ENCODE results near the gene RLN3. TPM values are rescaled to one million over a fixed set of nuclear protein-coding genes. Genes with fewer than 3 reads are reported as not detected.
A peak's percentile ranks its signal among the peaks of the same experiment; 100 is the strongest.

RLN3 gene, protein sequence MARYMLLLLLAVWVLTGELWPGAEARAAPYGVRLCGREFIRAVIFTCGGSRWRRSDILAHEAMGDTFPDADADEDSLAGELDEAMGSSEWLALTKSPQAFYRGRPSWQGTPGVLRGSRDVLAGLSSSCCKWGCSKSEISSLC
- polyA plus RNA-seq (ENCODE audit: insufficient read length in 4 of 4): not detected

DNA sequence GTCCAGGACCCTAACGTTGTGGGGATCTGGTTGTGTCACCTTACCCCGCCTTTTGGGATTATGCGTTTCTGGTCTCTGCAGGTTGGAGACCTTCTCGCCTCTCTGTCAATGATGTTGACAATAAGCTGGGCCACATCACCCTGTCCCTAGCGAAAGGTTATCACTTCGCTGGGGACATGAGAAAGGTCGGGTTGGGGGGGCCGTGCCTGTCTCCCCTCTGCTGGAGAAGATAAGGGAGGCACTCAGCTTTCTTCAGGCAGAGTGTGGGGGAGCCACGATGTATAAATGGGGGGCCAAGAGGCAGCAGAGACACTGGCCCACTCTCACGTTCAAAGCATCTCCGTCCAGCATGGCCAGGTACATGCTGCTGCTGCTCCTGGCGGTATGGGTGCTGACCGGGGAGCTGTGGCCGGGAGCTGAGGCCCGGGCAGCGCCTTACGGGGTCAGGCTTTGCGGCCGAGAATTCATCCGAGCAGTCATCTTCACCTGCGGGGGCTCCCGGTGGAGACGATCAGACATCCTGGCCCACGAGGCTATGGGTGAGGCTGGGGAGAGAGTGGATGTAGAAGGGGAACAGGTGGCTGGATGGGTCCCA is at the start of gene RLN3:
TSS of gene RLN3 (plus strand) at position 293 of the 595 bp plus-strand sequence. CDS start at position 350, 57 bp downstream.
- no peak for DNase-seq (ENCODE audit: low read depth in 4 of 4, low spot score in 3 of 4)

DNA sequence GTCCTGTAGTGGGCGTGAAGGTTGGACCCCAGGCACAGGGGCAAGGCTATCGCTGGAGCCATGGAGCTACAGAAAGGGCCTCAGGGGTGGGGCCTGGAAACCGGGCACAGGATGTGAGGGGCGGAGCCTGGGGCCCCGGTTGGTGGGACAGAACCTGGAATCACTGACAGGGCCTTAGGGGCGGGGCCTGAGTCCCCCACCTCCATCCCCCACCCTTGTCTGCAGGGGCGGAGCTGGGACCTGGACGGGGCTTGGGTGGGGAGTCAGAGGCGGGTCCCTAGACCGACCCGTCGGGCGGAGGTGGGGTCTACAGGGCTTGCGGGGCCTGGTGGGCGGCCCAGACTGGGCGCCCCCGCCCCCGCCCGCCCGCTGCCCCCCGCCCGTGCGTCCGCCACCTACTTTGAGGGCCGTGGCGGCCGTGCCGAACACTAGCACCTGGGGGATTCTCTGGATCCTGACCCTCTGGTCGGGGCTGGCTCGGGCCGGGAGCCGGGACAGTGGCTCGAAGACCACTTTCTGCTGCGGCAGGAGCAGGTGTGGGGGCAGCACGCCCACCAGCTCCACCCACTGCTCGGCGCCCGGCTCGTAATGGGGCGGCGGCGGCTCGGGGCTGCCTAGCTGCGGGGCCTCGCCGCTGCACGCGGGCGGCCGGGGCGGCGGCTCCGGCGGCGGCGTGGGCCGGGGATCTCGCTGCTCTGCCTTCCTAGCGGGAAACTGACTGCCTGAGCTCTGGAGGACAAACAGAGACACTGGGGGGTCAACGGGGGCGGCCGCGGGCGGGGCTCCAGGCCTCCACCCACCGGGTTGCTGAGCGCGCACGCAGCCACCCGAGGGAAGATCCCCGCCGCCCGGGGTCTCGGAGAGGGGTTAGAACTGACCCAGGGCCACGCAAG is 49.4 kb upstream of the RLN3 start:
- DNase-seq (ENCODE audit: low read depth in 4 of 4, low spot score in 3 of 4): peak; percentile 63 to 68 (median 66)

DNA sequence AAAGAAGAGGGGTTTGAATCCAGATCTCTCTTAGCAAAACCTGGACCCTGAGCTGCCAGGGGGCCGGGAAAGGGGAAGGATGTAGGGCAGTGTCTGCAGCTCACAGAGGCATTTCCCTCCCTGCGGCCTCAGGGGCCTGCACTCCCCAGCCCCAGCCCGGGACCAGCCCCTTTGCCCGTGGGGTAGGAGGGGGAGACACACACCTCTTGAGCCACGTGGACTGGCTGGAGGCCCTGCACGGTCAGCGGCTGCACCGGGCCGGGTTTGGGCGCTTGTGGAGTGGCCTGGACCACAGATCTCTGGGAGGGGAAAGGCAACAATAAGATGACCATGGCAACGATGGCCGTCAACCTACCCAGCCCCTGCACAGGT is 48.7 kb upstream of the RLN3 start:
- no peak for DNase-seq (ENCODE audit: low read depth in 4 of 4, low spot score in 3 of 4)

DNA sequence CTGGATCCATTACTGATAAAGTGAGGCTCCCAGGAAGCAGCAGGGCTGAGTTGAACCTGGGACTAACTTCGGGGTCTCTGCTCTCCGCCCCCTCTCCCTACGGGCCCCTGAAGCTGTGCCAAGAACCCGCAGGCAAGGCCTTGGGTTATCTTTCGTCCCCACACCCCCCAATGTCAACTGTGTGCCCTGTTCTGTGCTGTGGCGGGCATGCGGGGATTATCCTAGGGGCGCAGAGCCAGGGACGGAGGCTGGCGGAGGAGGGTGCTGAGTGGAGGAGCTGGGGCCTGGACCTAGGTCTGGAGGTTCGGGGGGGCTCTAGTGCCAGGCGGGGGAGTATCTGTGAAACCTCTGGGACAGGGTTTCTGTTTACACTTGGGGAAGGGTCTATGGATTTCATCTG is 48.3 kb upstream of the RLN3 start:
- DNase-seq (ENCODE audit: low read depth in 4 of 4, low spot score in 3 of 4): no peak

DNA sequence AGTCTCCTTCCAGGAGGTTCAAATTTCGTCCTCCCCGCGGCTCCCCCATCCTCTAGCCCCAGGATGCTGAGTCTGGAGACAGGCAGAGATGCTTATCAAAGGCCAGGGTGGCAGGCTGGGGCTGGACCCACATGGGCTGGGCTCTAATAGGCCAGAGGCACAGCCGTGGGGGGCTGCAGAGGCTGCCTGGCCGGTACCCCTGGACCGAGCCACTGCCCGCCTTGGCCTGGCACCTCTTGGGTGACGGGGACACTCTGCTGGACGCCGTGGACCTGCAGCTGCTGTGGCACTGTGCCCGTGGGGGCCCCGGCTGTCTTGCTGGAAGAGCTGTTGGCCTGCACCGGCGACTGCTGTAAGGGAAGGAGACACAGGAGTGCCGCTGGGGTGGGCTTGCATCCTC is 47.6 kb upstream of the RLN3 start:
- DNase-seq (ENCODE audit: low read depth in 4 of 4, low spot score in 3 of 4): no peak

DNA sequence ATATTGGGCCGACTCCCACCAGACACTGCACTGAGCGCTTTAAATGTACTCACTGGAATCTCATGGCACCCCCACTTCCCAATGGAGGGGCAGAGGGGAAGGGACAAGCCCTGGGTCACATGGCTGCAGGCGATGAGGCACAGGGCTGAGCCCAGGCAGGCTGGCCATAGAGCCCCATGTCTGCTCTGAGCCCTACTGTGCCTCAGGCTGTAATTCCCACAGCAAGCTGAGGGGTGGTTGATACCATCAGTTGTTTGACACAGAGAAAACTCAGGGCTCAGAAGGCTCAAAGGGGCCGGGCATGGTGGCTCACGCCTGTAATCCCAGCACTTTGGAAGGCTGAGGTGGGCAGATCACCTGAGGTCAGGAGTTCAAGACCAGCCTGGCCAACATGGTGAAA is 46.9 kb upstream of the RLN3 start:
- DNase-seq (ENCODE audit: low read depth in 4 of 4, low spot score in 3 of 4): no peak

GRCh38 chr19:13981467-13981866 is 46.5 kb upstream of the RLN3 start:
- no peak for DNase-seq (ENCODE audit: low read depth in 4 of 4, low spot score in 3 of 4)

DNA sequence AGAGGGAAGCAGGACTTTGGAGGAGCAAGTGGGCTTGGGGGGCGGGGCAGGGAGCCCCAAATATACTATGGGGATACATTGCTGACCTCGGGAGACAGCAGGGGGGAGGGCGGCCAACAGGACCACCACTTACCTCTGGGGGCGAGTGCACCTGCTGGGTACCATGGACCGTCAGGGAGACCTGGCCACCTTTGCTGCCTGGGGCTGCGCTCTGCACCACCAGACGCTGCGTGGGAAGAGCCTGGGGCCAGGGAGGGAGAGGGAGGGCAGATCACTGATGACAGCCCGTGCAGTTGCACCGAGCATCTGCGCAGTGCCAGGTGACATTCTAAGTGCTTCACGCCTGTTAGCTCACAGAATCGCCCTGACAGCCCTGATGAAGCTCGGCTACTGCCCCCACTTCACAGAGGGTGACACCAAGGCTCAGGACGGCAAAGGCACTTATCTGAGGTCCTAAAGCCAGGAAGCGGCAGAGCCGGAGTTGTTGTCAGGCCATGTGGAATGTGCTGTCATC is 45.9 kb upstream of the RLN3 start:
- no peak for DNase-seq (ENCODE audit: low read depth in 4 of 4, low spot score in 3 of 4)

- DNase-seq (ENCODE audit: low read depth in 4 of 4, low spot score in 3 of 4): no peak
Observed at GRCh38 chr19:13982773-13983172, 45.2 kb upstream of the RLN3 start.

GRCh38 chr19:13983213-13983889 is 44.6 kb upstream of the RLN3 start:
- DNase-seq (ENCODE audit: low read depth in 4 of 4, low spot score in 3 of 4): no peak

DNA sequence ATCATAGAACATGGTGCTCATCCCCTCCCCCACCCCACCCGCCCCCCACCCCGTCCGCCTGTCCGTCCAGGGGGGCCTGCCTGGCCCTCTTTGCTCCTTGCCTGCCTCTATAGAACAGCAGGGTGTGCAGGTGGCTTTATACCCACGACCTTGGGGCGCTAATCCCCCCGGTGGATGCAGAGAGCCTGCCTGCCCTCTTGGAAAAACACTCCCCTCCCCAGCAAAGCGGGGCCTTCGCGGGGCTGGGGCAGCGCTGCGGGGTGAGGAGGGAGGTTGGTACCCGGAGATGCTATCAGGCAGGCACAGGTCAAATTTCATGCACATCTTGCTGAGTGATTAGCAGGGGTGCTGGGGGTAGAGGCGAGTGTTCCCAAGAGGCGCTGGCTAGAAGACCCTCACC is 43.8 kb upstream of the RLN3 start:
- no peak for DNase-seq (ENCODE audit: low read depth in 4 of 4, low spot score in 3 of 4)

- DNase-seq (ENCODE audit: low read depth in 4 of 4, low spot score in 3 of 4): no peak
Observed at GRCh38 chr19:13984875-13985741, 42.8 kb upstream of the RLN3 start.

GRCh38 chr19:13985771-13986347 is 42.1 kb upstream of the RLN3 start:
- DNase-seq (ENCODE audit: low read depth in 4 of 4, low spot score in 3 of 4): no peak

- DNase-seq (ENCODE audit: low read depth in 4 of 4, low spot score in 3 of 4): no peak
Observed at GRCh38 chr19:13986348-13986904, 41.5 kb upstream of the RLN3 start.

DNA sequence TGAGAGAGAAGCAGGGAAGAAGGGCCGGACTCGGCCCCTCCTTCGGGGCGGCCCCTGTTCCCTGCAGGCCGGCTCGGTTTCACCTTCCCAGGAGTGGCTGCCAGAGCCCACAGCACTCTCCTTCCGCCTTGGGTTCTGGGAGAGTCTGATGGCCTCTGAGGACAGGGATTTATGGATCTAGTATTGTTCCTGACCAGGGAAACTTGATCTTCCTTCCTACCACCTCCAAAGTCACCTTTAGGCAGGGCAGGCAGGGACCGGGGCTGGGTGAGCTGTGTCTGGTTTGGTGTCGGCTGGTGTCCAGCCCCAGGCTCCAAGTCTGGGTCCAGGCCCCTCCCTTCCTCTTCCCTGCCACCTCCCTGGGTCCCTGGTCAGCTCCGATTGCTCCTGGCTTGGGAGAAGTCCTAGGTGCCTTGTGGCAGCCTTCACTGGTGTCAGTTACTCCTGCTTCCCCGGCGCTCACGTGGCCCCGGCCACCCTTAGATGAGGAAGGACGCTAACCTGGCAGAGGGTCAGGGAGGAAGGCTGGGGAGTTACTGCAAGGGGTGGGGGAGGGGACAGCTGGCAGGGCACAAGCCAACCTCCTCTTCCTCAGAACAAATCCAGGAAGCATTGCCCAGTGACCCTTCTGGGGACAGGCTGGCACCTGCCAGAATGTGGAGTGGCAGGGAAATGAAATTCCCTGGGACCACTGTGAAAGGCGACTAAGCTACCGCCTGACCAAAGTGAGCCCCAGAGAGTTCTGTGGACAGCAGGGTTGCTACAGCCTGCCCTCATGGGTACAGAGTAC is 40.7 kb upstream of the RLN3 start:
- no peak for DNase-seq (ENCODE audit: low read depth in 4 of 4, low spot score in 3 of 4)

DNA sequence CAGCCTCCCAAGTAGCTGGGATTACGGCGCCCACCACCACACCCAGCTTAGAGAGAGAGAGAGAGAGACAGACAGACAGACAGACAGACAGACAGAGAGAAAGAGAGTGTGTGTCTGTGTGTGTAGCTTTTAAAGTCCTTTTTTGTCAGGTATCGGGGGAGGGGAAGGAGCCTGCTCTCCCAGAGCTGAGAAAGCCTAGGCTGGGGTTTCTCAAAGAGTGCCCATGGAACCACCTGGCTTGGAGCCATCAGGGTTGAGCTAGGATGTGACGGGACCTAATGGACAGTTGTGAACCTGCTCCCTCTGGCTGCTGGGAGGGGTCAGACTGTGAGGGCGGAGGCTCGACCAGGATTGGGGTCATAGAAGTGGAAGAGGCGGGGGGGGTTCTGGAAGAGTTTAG is 38.5 kb upstream of the RLN3 start:
- no peak for DNase-seq (ENCODE audit: low read depth in 4 of 4, low spot score in 3 of 4)

DNA sequence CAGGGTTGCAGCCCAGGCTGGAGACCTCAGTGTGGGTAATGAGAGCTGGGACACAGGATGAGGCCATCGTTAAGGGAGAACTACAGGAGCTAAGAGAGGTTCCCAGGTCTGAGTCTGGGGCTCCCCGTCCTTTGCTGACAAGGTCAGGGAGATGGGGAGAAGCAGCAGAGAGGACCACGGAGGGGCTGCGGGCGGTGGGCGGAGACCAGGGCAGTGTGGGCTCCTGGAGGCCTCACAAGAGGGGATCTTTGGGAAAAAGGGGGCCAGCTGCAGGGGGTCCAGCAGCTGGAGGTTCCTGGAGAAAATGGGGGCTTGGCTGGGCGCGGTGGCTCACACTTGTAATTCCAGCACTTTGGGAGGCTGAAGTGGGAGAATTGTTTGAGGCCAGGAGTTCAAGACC is 37.9 kb upstream of the RLN3 start:
- no peak for DNase-seq (ENCODE audit: low read depth in 4 of 4, low spot score in 3 of 4)

DNA sequence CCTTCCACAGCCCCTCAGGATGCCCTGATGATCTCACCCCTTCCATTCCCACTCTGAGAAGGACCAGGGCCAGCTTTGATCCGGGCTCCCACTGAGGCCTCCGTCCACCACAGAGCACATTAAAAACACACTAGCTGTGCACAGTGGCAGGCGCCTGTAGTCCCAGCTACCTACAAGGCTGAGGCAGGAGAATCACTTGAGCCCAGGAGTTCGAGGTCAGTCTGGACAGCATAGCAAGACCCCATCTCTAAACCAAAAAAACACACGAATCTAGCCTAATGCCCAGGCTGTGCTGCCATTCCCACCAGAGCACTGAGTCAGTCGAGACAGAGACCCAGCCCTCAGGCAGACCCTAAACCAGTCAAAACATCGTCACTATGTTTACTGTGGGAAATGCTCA is 35.9 kb upstream of the RLN3 start:
- no peak for DNase-seq (ENCODE audit: low read depth in 4 of 4, low spot score in 3 of 4)
